HepG2 (cell line): ENCODE results near the gene PRTN3.
"Not testable (repeated sequence)": the region's sequence is repeated elsewhere in the genome, so short reads cannot be mapped to it uniquely, and the experiment has no call there.

ENCODE experiments used
- E2F5 ChIP-seq: sonication (generic); formaldehyde crosslinking; conservative IDR thresholded peaks from 2 replicates; pipeline ENCODE4 v1.4.0; 2020; ENCODE audit warnings: missing genetic modification reagents
- EP300 ChIP-seq, 3 experiments: sonication (generic) in 1 of 3; formaldehyde crosslinking in 1 of 3; IDR thresholded peaks; 2 replicates each; pipeline versions ENCODE4 v1.5.1 to v1.6.1; 2011 to 2020; ENCODE audit warnings: low read depth in 2 of 3, low read length in 2 of 3, borderline replicate concordance in 1 of 3, improper control_type of control experiment in 1 of 3, mild to moderate bottlenecking in 1 of 3, missing genetic modification reagents in 1 of 3, moderate library complexity in 1 of 3
- HOXD1 ChIP-seq: sonication (generic); formaldehyde crosslinking; IDR thresholded peaks from 2 replicates; pipeline ENCODE4 v1.5.0; 2020; ENCODE audit warnings: missing genetic modification reagents
- KDM3A ChIP-seq: IDR thresholded peaks from 2 replicates; pipeline ENCODE4 v1.6.1; 2018; ENCODE audit warnings: low read depth, missing compliant biosample characterization
- POLR2AphosphoS5 ChIP-seq: IDR thresholded peaks from 2 replicates; pipeline ENCODE4 v1.6.1; 2012; ENCODE audit warnings: low read depth, low read length
- RFXAP ChIP-seq: sonication (generic); formaldehyde crosslinking; IDR thresholded peaks from 2 replicates; pipeline ENCODE4 v1.4.0; 2020; ENCODE audit warnings: missing genetic modification reagents, borderline replicate concordance
- TF ChIP-seq, protein P1 (sequence below): sonication (generic); formaldehyde crosslinking; IDR thresholded peaks from 2 replicates; pipeline ENCODE4 v1.5.0; 2020; ENCODE audit warnings: mild to moderate bottlenecking, missing genetic modification reagents, moderate library complexity
- TF ChIP-seq, protein P2 (sequence below): sonication (generic); formaldehyde crosslinking; IDR thresholded peaks from 2 replicates; pipeline ENCODE4 v1.5.0; 2020; ENCODE audit warnings: missing genetic modification reagents
- TF ChIP-seq, protein P3 (sequence below): IDR thresholded peaks from 2 replicates; pipeline ENCODE4 v1.6.1; 2012; ENCODE audit warnings: inconsistent platforms

- not testable (repeated sequence) for TF ChIP-seq E2F5; RFXAP (CRISPR knock-in tag); EP300 (IDR thresholded peaks at IDR 0.05; ENCODE audit: low read depth in 2 of 2, low read length in 2 of 2); EP300 (CRISPR knock-in tag; IDR thresholded peaks at IDR 0.05; ENCODE audit: borderline replicate concordance); HOXD1 (CRISPR knock-in tag); KDM3A; POLR2AphosphoS5
- TF ChIP-seq, protein P1, sequence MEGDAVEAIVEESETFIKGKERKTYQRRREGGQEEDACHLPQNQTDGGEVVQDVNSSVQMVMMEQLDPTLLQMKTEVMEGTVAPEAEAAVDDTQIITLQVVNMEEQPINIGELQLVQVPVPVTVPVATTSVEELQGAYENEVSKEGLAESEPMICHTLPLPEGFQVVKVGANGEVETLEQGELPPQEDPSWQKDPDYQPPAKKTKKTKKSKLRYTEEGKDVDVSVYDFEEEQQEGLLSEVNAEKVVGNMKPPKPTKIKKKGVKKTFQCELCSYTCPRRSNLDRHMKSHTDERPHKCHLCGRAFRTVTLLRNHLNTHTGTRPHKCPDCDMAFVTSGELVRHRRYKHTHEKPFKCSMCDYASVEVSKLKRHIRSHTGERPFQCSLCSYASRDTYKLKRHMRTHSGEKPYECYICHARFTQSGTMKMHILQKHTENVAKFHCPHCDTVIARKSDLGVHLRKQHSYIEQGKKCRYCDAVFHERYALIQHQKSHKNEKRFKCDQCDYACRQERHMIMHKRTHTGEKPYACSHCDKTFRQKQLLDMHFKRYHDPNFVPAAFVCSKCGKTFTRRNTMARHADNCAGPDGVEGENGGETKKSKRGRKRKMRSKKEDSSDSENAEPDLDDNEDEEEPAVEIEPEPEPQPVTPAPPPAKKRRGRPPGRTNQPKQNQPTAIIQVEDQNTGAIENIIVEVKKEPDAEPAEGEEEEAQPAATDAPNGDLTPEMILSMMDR (CRISPR knock-in tag) = not testable (repeated sequence)
- TF ChIP-seq, protein P2, sequence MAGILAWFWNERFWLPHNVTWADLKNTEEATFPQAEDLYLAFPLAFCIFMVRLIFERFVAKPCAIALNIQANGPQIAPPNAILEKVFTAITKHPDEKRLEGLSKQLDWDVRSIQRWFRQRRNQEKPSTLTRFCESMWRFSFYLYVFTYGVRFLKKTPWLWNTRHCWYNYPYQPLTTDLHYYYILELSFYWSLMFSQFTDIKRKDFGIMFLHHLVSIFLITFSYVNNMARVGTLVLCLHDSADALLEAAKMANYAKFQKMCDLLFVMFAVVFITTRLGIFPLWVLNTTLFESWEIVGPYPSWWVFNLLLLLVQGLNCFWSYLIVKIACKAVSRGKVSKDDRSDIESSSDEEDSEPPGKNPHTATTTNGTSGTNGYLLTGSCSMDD = not testable (repeated sequence)
- TF ChIP-seq, protein P3, sequence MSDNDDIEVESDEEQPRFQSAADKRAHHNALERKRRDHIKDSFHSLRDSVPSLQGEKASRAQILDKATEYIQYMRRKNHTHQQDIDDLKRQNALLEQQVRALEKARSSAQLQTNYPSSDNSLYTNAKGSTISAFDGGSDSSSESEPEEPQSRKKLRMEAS = not testable (repeated sequence)
Observed at GRCh38 chr19:853614-854220, 12.9 kb downstream of the PRTN3 start.
